NCI-H2107 treated with DMSO at 0.1 percent for 48 hours (cell line): ENCODE results near the gene SEC61A1.

Source experiments
- DNase-seq: peaks from one replicate; lab custom pipeline; 2025; ENCODE audit not compliant: unreplicated experiment; lab: John Stamatoyannopoulos, UW

The SEC61A1 gene

GRCh38 chr3:128111147-128111546 is 58.9 kb downstream of the SEC61A1 start:
- DNase-seq, result no peak

GRCh38 chr3:128112357-128112968 is 60.2 kb downstream of the SEC61A1 start:
- no peak for DNase-seq

- DNase-seq, result no peak
Measured at GRCh38 chr3:128113817-128114794, 61.9 kb downstream of the SEC61A1 start.
